Fibroblast of lung (primary cell): ENCODE data around the gene SRSF2. TPM values are rescaled to one million over a fixed set of nuclear protein-coding genes. Genes with fewer than 3 reads are reported as not detected.

Source experiments
- DNase-seq, 2 donors: peaks; one replicate each; pipeline versions ENCODE4 v3.0.0 to v3.0.0-alpha.2; 2010; ENCODE audit warnings: low read depth in 2 of 2
- H2AFZ ChIP-seq: 2 replicates; pipeline ENCODE4 v1.5.1; 2012; ENCODE audit warnings: low read length, control low read depth, inconsistent platforms
- H3K27ac ChIP-seq: 2 replicates; pipeline ENCODE4 v1.5.1; 2011; ENCODE audit warnings: low read length, control low read depth; ENCODE audit not compliant: insufficient read depth
- H3K27me3 ChIP-seq: 2 replicates; pipeline ENCODE4 v1.5.1; 2011; ENCODE audit warnings: mild to moderate bottlenecking, low read length; ENCODE audit not compliant: control insufficient read depth, insufficient read depth
- H3K36me3 ChIP-seq: 2 replicates; pipeline ENCODE4 v1.5.1; 2011; ENCODE audit warnings: low read length; ENCODE audit not compliant: control insufficient read depth, insufficient read depth
- H3K4me1 ChIP-seq: 2 replicates; pipeline ENCODE4 v1.5.1; 2011; ENCODE audit warnings: low read length; ENCODE audit not compliant: control insufficient read depth, insufficient read depth; ENCODE audit errors: extremely low read depth
- H3K4me2 ChIP-seq: 2 replicates; pipeline ENCODE4 v1.5.1; 2011; ENCODE audit warnings: low read length, control low read depth; ENCODE audit not compliant: insufficient read depth; ENCODE audit errors: extremely low read depth
- H3K4me3 ChIP-seq, 4 experiments: fragments of 200-600 bp in 1 of 4; sonication (generic) in 1 of 4; replicated peaks in 1 of 4; 2 replicates each; pipeline ENCODE4 v1.5.1; 2011 to 2016; ENCODE audit warnings: low read length in 4 of 4, low read depth in 3 of 4, mild to moderate bottlenecking in 3 of 4, control low read depth in 2 of 4, inconsistent platforms in 1 of 4, mixed read lengths in 1 of 4; ENCODE audit not compliant: insufficient read depth in 1 of 4; ENCODE audit errors: control extremely low read depth in 1 of 4
- H3K79me2 ChIP-seq: 2 replicates; pipeline ENCODE4 v1.5.1; 2012; ENCODE audit warnings: mild to moderate bottlenecking, low read length, inconsistent platforms; ENCODE audit not compliant: control insufficient read depth, insufficient read depth
- H3K9ac ChIP-seq: 2 replicates; pipeline ENCODE4 v1.5.1; 2011; ENCODE audit warnings: mild to moderate bottlenecking, low read length, control low read depth; ENCODE audit not compliant: insufficient read depth
- H3K9me3 ChIP-seq: 2 replicates; pipeline ENCODE4 v1.5.1; 2012; ENCODE audit warnings: low read depth, low read length; ENCODE audit not compliant: control insufficient read depth, insufficient read depth
- H4K20me1 ChIP-seq: 2 replicates; pipeline ENCODE4 v1.5.1; 2011; ENCODE audit warnings: low read length; ENCODE audit not compliant: control insufficient read depth, insufficient read depth; ENCODE audit errors: extremely low read depth
- CTCF ChIP-seq, 2 donors: IDR thresholded peaks in 1 of 2; conservative IDR thresholded peaks in 1 of 2; 1 replicate in 1 of 2; 2 replicates in 1 of 2; pipeline ENCODE4 v1.5.1; 2011 to 2012; ENCODE audit warnings: low read length in 2 of 2, control low read depth in 1 of 2, inconsistent platforms in 1 of 2, low read depth in 1 of 2, mild to moderate bottlenecking in 1 of 2
- EZH2 ChIP-seq: IDR thresholded peaks from 2 replicates; pipeline ENCODE4 v1.5.1; 2012; ENCODE audit warnings: low read length, control low read depth, mild to moderate bottlenecking; ENCODE audit errors: missing control alignments
- polyA plus RNA-seq, 2 donors: library from polyadenylated mRNA; depleted of rRNA in 1 of 2; stranded (reverse) in 1 of 2; unstranded in 1 of 2; fragments of >200 nt; gene quantifications; 2 replicates each; pipeline ENCODE4 v1.2.1, GENCODE V29; 2011 to 2012; ENCODE audit warnings: missing spikeins in 1 of 2
- total RNA-seq: library from RNA; depleted of rRNA; stranded (reverse); fragments of >200 nt; gene quantifications from 2 replicates; pipeline ENCODE4 v1.2.1, GENCODE V29; 2014

SRSF2 gene
- total and polyA plus RNA-seq, 2 donors (not counting 1 experiment from before 2014, with no cell fraction given) = 77.5 to 203 TPM

GRCh38 chr17:76695059-76695831, 41.9 kb downstream of the SRSF2 start:
- Histone ChIP-seq H3K36me3 (no peaks in the 10 kb centered on the region), H3K4me3 (no peak overlapping the region), H3K9me3 (no peaks in the 10 kb centered on the region), H3K27me3 (no peaks in the 10 kb centered on the region), H3K27ac (no peak overlapping the region), H4K20me1 (no peaks in the 10 kb centered on the region), H3K79me2 (peaks cover 57% of the 10 kb centered on the region), H3K4me2 (no peak overlapping the region), H3K9ac (no peak overlapping the region), H3K4me1 (peaks cover 12% of the 10 kb centered on the region), H2AFZ (no peak overlapping the region)
- TF ChIP-seq EZH2 = no peak
- no peak for TF ChIP-seq CTCF (conservative IDR thresholded peaks at IDR 0.05 in 1 of 2, IDR thresholded peaks at IDR 0.05 in 1 of 2; ENCODE audit: low read depth in 1 of 2, low read length in 2 of 2)
- no peak for DNase-seq

GRCh38 chr17:76691379-76692191, 45.5 kb downstream of the SRSF2 start:
- no peak for DNase-seq
- H3K9ac ChIP-seq = no peak overlapping the region
- no peaks in the 10 kb centered on the region for H3K9me3 ChIP-seq
- no peaks in the 10 kb centered on the region for H4K20me1 ChIP-seq
- H2AFZ ChIP-seq = no peak overlapping the region
- no peaks in the 10 kb centered on the region for H3K27me3 ChIP-seq
- H3K4me1 ChIP-seq = peaks cover 16% of the 10 kb centered on the region
- no peak overlapping the region for H3K4me2 ChIP-seq
- no peak for TF ChIP-seq EZH2
- no peak for TF ChIP-seq CTCF (conservative IDR thresholded peaks at IDR 0.05 in 1 of 2, IDR thresholded peaks at IDR 0.05 in 1 of 2; ENCODE audit: low read depth in 1 of 2, low read length in 2 of 2)
- H3K4me3 ChIP-seq = no peak overlapping the region
- peaks cover 4% of the 10 kb centered on the region for H3K36me3 ChIP-seq
- H3K79me2 ChIP-seq = peaks cover 32% of the 10 kb centered on the region
- H3K27ac ChIP-seq = no peak overlapping the region

GRCh38 chr17:76690596-76691280, 46.4 kb downstream of the SRSF2 start:
- peaks cover 27% of the 10 kb centered on the region for H3K79me2 ChIP-seq
- TF ChIP-seq EZH2 = no peak
- no peak for TF ChIP-seq CTCF (conservative IDR thresholded peaks at IDR 0.05 in 1 of 2, IDR thresholded peaks at IDR 0.05 in 1 of 2; ENCODE audit: low read depth in 1 of 2, low read length in 2 of 2)
- H3K27me3 ChIP-seq = no peaks in the 10 kb centered on the region
- H3K9me3 ChIP-seq = no peaks in the 10 kb centered on the region
- peaks cover 16% of the 10 kb centered on the region for H3K4me1 ChIP-seq
- no peak overlapping the region for H2AFZ ChIP-seq
- no peaks in the 10 kb centered on the region for H4K20me1 ChIP-seq
- no peak overlapping the region for H3K27ac ChIP-seq
- H3K4me2 ChIP-seq = no peak overlapping the region
- DNase-seq = no peak
- no peak overlapping the region for H3K4me3 ChIP-seq
- H3K36me3 ChIP-seq = peaks cover 4% of the 10 kb centered on the region
- no peak overlapping the region for H3K9ac ChIP-seq
